A549 (cell line): ENCODE results near the gene TRAPPC10.
"Not testable (repeated sequence)": the region's sequence is repeated elsewhere in the genome, so short reads cannot be mapped to it uniquely, and the experiment has no call there.

Source experiments
- CBX2 ChIP-seq: fragments of 200-600 bp; sonication (generic); IDR thresholded peaks from 2 replicates; pipeline ENCODE4 v1.6.1; 2016; ENCODE audit warnings: low read depth, mild to moderate bottlenecking, borderline replicate concordance
- CHD4 ChIP-seq: fragments of 200-600 bp; sonication (generic); IDR thresholded peaks from 2 replicates; pipeline ENCODE4 v1.6.1; 2016; ENCODE audit warnings: antibody characterized with exemption, mild to moderate bottlenecking, borderline replicate concordance
- HDAC2 ChIP-seq: fragments of 200-600 bp; sonication (generic); IDR thresholded peaks from 2 replicates; pipeline ENCODE4 v1.6.1; 2016
- HOXA7 ChIP-seq: fragments of 250-450 bp; sonication (Bioruptor Pico); IDR thresholded peaks from 2 replicates; pipeline ENCODE4 v1.5.0; 2020; ENCODE audit warnings: mild to moderate bottlenecking, moderate library complexity
- JUN ChIP-seq, 2 experiments: fragments of >200 bp; sonication (Bioruptor Twin); formaldehyde crosslinking; IDR thresholded peaks; 2 replicates in 1 of 2; 3 replicates in 1 of 2; pipeline ENCODE4 v1.6.1; 2016 to 2017
- KDM5A ChIP-seq: fragments of 200-600 bp; sonication (generic); IDR thresholded peaks from 2 replicates; pipeline ENCODE4 v1.6.1; 2016; ENCODE audit warnings: antibody characterized with exemption, mild to moderate bottlenecking
- NR3C1 ChIP-seq: fragments of >200 bp; sonication (Bioruptor Twin); formaldehyde crosslinking; IDR thresholded peaks from 3 replicates; pipeline ENCODE4 v1.6.1; 2017
- POLR2A ChIP-seq: IDR thresholded peaks from 2 replicates; pipeline ENCODE4 v1.6.1; 2012; ENCODE audit warnings: mild to moderate bottlenecking, low read length
- TF ChIP-seq, protein P1 (sequence below): fragments of >200 bp; sonication (Bioruptor Twin); formaldehyde crosslinking; IDR thresholded peaks from 3 replicates; pipeline ENCODE4 v1.5.1; 2016
- TF ChIP-seq, protein P2 (sequence below): IDR thresholded peaks from 2 replicates; pipeline ENCODE4 v1.6.1; 2012

DNA sequence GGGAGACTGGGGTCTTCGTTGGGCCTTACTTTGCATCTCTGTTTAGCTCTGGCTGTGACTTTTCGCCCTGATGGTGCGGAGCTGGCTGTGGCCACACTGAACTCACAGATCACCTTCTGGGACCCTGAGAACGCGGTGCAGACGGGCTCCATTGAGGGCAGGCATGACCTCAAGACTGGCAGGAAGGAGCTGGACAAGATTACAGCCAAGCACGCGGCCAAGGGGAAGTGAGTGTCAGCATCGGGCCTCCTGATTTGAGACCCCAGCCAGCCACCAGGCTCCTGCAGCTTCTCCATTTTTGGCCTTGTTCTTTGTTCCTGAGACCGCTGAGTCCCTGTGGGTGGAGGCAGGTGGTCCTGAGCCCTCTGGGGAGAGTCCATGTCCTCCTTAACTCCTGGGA lies 110.0 kb downstream of the TRAPPC10 start:
- TF ChIP-seq, protein P1, sequence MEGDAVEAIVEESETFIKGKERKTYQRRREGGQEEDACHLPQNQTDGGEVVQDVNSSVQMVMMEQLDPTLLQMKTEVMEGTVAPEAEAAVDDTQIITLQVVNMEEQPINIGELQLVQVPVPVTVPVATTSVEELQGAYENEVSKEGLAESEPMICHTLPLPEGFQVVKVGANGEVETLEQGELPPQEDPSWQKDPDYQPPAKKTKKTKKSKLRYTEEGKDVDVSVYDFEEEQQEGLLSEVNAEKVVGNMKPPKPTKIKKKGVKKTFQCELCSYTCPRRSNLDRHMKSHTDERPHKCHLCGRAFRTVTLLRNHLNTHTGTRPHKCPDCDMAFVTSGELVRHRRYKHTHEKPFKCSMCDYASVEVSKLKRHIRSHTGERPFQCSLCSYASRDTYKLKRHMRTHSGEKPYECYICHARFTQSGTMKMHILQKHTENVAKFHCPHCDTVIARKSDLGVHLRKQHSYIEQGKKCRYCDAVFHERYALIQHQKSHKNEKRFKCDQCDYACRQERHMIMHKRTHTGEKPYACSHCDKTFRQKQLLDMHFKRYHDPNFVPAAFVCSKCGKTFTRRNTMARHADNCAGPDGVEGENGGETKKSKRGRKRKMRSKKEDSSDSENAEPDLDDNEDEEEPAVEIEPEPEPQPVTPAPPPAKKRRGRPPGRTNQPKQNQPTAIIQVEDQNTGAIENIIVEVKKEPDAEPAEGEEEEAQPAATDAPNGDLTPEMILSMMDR, result not testable (repeated sequence)
- TF ChIP-seq POLR2A; HDAC2; KDM5A; HOXA7; NR3C1; CHD4; CBX2; JUN (IDR thresholded peaks at IDR 0.05): not testable (repeated sequence)
- TF ChIP-seq, protein P2, sequence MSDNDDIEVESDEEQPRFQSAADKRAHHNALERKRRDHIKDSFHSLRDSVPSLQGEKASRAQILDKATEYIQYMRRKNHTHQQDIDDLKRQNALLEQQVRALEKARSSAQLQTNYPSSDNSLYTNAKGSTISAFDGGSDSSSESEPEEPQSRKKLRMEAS, result not testable (repeated sequence)
